GM10266 (cell line): ENCODE measurements around the gene MIAT.

ENCODE experiments used
- DNase-seq: peaks from one replicate; pipeline ENCODE4 v3.0.0; 2012; ENCODE audit errors: extremely low spot score
- TF ChIP-seq, protein P1 (sequence below): IDR thresholded peaks from 2 replicates; pipeline ENCODE4 v1.5.1; 2012; ENCODE audit warnings: mild to moderate bottlenecking, low read depth; ENCODE audit not compliant: control insufficient read depth, insufficient read depth; ENCODE audit errors: missing control alignments

The MIAT gene

DNA sequence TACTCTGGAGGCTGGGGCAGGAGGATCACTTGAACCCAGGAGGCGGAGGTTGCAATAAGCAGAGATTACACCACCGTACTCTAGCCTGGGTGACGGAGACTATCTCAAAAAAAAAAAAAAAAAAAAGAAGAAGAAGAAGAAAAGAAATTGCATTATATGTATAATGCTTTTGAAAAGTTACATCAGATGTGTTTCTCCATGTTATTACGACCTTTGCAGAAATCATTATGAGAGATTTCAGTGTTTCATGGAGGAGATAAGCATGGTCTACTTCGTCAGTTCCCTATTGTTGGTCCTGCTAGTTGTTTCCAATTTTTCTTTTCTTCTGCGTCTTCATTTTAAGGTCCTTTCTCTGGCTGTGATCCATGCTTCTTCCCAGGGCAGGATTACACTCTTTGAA, 3.0 kb downstream of the MIAT start:
- TF ChIP-seq, protein P1, sequence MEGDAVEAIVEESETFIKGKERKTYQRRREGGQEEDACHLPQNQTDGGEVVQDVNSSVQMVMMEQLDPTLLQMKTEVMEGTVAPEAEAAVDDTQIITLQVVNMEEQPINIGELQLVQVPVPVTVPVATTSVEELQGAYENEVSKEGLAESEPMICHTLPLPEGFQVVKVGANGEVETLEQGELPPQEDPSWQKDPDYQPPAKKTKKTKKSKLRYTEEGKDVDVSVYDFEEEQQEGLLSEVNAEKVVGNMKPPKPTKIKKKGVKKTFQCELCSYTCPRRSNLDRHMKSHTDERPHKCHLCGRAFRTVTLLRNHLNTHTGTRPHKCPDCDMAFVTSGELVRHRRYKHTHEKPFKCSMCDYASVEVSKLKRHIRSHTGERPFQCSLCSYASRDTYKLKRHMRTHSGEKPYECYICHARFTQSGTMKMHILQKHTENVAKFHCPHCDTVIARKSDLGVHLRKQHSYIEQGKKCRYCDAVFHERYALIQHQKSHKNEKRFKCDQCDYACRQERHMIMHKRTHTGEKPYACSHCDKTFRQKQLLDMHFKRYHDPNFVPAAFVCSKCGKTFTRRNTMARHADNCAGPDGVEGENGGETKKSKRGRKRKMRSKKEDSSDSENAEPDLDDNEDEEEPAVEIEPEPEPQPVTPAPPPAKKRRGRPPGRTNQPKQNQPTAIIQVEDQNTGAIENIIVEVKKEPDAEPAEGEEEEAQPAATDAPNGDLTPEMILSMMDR = no peak
- DNase-seq = no peak

- TF ChIP-seq, protein P1 = no peak
- DNase-seq = no peak
Measured at GRCh38 chr22:26660961-26661578, 3.7 kb downstream of the MIAT start.

DNA sequence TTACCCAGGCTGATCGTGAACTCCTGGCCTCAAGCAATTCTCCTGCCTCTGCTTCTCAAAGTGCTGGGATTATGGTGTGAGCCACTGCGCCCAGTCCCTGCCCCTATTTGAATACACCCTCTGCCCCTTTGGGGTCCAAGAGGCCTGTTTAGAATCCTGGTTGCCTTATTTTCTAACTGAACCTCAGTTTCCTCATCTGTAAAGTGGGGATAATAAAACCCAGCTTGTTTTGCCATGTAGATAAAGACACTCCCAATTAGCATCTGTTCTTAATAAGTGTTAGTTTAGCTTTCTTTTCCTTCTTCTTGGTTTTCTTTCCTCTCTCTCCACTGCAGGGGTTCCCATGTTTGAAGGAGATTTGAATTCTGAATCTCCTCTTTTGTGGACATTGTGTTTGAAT, 4.8 kb downstream of the MIAT start:
- TF ChIP-seq, protein P1 = no peak

DNA sequence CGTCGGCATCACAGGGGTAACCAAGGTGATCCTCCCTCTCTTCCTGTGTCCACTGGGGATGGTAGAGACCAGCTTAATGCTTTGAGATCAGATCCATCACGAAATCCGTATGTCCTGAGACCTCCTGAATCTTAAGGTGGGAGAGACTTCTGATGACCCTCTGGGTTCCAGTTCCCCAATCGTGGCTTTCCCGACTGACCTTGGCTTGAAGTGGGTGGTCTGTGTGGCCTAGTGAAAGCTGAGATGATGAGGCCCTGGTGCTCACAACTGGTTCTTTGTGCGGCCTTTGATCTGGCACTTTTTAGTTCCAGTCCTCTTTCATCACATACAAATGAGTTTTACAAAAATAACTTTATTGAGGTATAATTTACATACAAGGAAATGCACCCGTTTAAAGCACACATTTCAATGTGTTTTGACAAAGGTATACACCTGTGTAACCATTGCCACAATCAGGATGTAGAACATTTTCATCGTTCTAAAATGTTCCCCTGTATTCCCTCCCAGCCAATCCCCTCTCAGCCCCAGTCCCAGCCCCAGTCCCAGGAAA, 6.1 kb downstream of the MIAT start:
- no peak for DNase-seq
- TF ChIP-seq, protein P1 = no peak

More for the DNA sequence above, 4.8 kb downstream of the MIAT start:
- no peak for DNase-seq

GRCh38 chr22:26665813-26666231, 8.4 kb downstream of the MIAT start:
- DNase-seq = no peak
- TF ChIP-seq, protein P1 = no peak

GRCh38 chr22:26667140-26667539, 9.8 kb downstream of the MIAT start:
- no peak for DNase-seq
- TF ChIP-seq, protein P1 = no peak

DNA sequence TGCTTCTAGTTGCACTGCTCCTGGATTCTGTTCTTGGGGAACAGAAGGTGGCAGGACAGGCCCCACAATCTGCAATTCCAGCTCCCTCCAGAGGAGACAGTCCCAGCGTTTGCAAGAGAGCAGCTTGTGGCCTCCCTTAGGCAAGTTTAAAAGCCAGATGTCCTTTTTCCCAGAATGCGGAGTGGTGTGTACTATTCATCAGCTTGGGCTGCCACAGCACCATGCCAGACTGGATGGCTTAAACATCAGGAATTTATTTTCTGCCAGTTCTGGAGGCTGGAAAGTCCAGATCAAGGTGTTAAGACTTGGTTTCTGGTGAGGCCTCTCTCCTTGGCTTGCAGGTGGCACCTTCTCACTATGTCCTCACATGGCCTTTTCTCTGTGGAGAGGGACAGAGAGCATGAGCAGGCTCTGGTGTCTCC, 11.7 kb downstream of the MIAT start:
- DNase-seq = no peak
- TF ChIP-seq, protein P1 = no peak
